ENCODE results near the gene PRMT2.

Gene PRMT2

DNA sequence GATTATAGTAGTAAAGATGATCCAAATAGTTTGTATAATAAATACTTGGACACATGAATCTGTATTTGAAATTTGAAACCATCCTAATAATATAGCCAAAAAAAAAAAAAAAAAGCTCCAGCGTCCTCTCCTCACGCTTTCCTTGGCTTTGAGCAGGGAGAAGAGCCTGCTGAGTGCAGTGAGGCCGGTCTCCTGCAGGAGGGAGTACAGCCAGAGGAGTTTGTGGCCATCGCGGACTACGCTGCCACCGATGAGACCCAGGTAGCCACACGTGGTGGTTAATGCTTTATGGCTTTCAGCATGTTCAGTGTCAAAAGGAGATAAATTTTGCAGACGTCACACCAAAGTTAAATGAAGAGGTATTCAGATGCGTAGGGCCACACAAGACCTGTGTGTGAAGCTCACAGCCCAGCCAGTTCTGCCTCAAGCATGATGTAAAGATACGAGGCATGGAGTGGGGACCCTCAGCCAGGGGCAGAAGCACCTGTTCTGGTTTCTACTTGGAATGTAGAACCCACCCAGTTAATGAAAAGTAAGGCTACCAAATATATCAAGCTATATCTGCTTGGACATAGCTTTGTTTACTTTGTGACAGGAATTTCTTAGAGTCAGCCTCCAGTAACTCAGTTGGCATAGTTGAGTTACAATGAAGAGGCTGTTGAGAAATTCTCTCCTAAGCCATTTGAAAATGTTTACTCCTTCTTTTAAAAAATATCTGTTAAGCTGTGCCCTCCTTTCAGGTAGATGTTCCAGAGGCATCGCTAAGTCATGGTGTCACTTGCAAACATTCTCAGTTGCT lies 8.1 kb downstream of the PRMT2 start:
- no peak for DNase-seq (ENCODE audit: low spot score)

- no peak for DNase-seq (ENCODE audit: low spot score)
These were observed 10.4 kb downstream of the PRMT2 start for GRCh38 chr21:46645840-46646239.

GRCh38 chr21:46646541-46647154 lies 11.2 kb downstream of the PRMT2 start:
- DNase-seq (ENCODE audit: low spot score) = no peak

DNA sequence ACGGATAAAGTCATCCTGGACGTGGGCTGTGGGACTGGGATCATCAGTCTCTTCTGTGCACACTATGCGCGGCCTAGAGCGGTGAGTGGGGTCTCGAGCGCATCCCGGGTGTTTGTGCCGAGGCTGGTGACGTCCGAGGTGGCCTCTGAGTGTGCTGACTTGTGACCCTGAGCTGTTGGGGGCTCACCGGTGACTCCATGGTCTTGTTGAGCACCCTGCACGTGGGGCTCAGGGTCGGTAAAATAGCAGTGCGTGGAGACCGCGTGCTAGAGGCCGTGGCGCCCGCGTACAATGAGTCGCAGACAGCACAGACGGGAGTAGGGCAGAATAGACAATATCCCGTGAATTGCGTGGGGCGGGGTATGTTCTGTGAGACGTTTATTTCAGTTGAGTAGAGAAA lies 13.1 kb downstream of the PRMT2 start:
- DNase-seq (ENCODE audit: low spot score) = no peak

- DNase-seq (ENCODE audit: low spot score) = no peak
These were observed 13.9 kb downstream of the PRMT2 start for GRCh38 chr21:46649356-46649755.

GRCh38 chr21:46650476-46651098 lies 15.1 kb downstream of the PRMT2 start:
- no peak for DNase-seq (ENCODE audit: low spot score)

- no peak for DNase-seq (ENCODE audit: low spot score)
These were observed 15.6 kb downstream of the PRMT2 start for GRCh38 chr21:46651121-46651520.

DNA sequence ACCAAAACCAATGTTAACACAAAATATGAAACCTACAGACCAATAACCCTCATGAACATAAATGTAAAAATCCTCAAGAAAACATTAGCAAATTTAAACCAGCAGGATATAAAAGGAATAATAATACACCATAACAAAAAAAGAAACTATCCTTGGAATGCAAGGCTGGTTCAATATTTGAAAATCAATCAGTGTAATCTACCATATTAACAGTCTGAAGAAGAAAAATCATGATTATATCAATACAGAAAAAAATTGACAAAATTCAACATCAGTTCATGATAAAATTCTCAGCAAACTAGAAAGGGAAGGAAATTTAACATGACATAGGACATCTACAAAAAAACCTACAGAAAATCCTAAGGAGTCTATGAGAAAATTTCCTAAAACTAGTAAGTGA lies 19.8 kb downstream of the PRMT2 start:
- DNase-seq (ENCODE audit: low spot score) = no peak

GRCh38 chr21:46656820-46657219 lies 21.3 kb downstream of the PRMT2 start:
- DNase-seq (ENCODE audit: low spot score) = no peak

- DNase-seq (ENCODE audit: low spot score) = no peak
These were observed 25.0 kb downstream of the PRMT2 start for GRCh38 chr21:46660505-46660904.

GRCh38 chr21:46661211-46661625 lies 25.7 kb downstream of the PRMT2 start:
- peak; percentile 38 for DNase-seq (ENCODE audit: low spot score)

DNA sequence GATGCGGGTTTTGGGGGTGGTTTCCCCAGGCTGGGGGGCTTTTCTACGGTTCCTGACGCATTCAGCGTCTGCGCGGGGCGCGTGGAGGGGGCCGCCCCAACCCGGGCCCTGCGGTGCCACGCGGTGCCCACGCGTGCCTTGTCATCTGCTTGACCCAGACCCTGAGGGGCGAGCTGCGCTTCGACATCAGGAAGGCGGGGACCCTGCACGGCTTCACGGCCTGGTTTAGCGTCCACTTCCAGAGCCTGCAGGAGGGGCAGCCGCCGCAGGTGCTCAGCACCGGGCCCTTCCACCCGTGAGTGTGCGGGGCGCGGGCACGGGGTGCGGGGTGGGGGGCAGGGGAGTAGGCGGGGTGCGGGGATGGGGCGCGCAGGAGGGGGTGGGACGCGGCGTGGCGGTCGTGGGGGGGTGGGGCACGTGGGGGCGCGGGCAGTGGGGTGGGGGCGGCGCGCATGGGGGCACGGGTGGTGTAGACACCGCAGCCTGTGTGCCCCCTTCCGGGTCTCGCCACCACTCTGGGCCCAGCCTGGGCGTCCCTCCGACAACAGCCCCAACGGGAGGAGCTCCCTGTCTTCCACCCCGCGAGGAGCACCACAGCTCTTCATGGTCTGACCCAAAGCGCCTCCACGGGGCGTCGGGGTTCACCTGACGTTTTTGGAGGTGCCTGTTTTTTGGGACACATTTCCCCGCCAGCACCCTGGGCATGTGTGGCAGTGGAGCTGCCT lies 26.3 kb downstream of the PRMT2 start:
- no peak for DNase-seq (ENCODE audit: low spot score)

GRCh38 chr21:46662367-46662654 lies 26.8 kb downstream of the PRMT2 start:
- DNase-seq (ENCODE audit: low spot score) = no peak

DNA sequence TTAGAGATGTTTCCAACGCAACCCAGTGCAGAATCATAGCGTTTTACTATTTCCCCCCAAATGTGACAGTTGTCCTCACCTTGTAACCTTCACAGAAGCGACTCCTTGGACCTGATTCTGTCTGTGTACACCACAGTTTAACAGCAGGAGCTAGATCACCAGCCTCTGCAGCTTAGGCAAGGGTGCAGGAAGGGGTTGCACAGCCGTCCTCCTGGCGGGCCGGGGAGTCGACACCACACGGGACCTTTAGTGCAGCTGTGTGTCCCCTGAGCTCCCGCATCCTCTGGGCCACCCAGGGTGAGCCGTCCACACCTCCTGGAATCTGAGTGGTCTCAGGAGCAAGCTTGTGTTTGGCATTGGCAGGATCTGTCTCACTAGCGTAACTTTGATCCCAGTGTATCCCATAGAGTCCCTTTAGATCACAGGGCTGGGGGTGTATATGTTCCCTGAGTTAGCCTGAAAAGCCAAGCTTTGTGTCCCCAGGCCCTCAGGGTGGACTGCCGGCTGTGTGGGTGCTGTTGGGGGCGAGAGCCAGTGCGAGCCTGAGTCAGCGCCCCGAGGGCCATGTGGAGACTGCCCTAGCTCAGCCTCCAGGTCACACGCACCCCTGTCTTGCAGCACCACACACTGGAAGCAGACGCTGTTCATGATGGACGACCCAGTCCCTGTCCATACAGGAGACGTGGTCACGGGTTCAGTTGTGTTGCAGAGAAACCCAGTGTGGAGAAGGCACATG lies 27.5 kb downstream of the PRMT2 start:
- DNase-seq (ENCODE audit: low spot score) = no peak

- no peak for DNase-seq (ENCODE audit: low spot score)
These were observed 28.3 kb downstream of the PRMT2 start for GRCh38 chr21:46663754-46664153.

- no peak for DNase-seq (ENCODE audit: low spot score)
These were observed 29.0 kb downstream of the PRMT2 start for GRCh38 chr21:46664316-46664995.

DNA sequence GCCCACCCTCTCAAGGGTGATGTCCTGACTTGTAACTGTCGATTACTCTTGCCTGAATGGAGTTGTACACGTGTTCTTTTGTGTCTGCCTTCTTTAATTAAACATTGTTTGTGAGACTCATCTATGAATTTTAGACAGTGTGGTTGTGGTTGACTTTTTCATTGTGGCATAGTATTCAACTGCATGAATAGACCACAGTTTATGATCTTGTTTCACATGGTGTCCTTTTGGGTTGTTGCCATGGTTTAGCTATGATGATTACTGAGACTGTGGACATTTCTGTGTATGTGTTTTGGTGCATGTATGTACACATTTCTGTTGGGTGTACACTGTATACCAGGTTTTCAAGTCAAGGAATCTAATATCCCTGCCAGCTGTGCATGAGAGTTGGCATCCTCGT lies 30.1 kb downstream of the PRMT2 start:
- DNase-seq (ENCODE audit: low spot score) = no peak

GRCh38 chr21:46666941-46667740 lies 31.7 kb downstream of the PRMT2 start:
- no peak for DNase-seq (ENCODE audit: low spot score)

DNA sequence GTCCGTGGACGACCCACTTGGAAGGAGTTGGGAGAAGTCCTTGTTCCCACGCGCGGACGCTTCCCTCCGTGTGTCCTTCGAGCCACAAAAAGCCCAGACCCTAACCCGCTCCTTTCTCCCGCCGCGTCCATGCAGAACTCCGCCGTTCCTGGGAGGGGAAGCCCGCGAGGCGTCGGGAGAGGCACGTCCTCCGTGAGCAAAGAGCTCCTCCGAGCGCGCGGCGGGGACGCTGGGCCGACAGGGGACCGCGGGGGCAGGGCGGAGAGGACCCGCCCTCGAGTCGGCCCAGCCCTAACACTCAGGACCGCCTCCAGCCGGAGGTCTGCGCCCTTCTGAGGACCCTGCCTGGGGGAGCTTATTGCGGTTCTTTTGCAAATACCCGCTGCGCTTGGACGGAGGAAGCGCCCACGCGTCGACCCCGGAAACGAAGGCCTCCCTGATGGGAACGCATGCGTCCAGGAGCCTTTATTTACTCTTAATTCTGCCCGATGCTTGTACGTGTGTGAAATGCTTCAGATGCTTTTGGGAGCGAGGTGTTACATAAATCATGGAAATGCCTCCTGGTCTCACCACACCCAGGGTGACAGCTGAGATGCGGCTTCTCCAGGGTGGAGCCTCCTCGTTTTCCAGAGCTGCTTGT lies 32.4 kb downstream of the PRMT2 start:
- DNase-seq (ENCODE audit: low spot score) = no peak

DNA sequence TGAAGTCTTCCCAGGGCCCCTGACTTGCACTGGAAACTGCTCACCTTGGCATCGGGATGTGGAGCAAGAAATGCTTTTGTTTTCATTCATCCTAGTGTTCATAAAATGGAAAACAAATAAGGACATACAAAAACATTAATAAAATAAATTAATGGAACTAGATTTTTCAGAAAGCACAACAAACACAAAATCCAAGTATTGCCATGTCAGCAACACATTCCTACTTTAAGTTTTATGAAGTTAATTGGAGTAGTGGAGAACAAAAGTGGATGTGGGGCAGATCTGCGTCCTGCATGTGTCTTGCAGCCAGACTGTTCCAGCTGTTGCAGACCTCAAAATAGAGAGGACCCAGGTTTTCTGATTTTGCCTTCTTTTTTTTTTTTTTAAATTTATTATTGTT lies 32.9 kb downstream of the PRMT2 start:
- no peak for DNase-seq (ENCODE audit: low spot score)

All from HuH-7.5 (cell line).